Measurements from ENCODE around the gene TMCC3. TPM values are rescaled to one million over a fixed set of nuclear protein-coding genes. Genes with fewer than 3 reads are reported as not detected.

Gene TMCC3
- total RNA-seq, 1 experiment from 2014 or later: 2.2 TPM

- POLR2A ChIA-PET: no interaction called here
- CTCF ChIA-PET: no interaction called here
- Mint-ChIP-seq H3K9me3 (no peaks in the 10 kb centered on the region), H3K27ac (no peak overlapping the region), H3K4me1 (peaks cover 7% of the 10 kb centered on the region), H3K27me3 (ENCODE audit: low read depth) (peaks cover 45% of the 10 kb centered on the region), H3K36me3 (no peaks in the 10 kb centered on the region), H3K4me3 (peak overlapping the region; percentile 84)
- ATAC-seq: no peak
- TF ChIP-seq ZNF219 (CRISPR knock-in tag; IDR thresholded peaks at IDR 0.05; ENCODE audit: borderline replicate concordance): no peak
- no peak for TF ChIP-seq ZNF512 (CRISPR knock-in tag; IDR thresholded peaks at IDR 0.05; ENCODE audit: borderline replicate concordance)
- no peak for TF ChIP-seq MLX (CRISPR knock-in tag; IDR thresholded peaks at IDR 0.05)
- DNase-seq (ENCODE audit: low spot score): no peak
Measured at GRCh38 chr12:94648578-94648977, 1.8 kb downstream of the TMCC3 start.

GRCh38 chr12:94644141-94644979, 6.0 kb downstream of the TMCC3 start:
- Mint-ChIP-seq H3K9me3 (no peaks in the 10 kb centered on the region), H3K4me1 (peaks cover 7% of the 10 kb centered on the region), H3K4me3 (no peak overlapping the region), H3K27me3 (ENCODE audit: low read depth) (peaks cover 26% of the 10 kb centered on the region), H3K27ac (no peak overlapping the region), H3K36me3 (no peaks in the 10 kb centered on the region)
- ChIA-PET POLR2A (no interaction called here), CTCF (no interaction called here)
- ATAC-seq (no peak), DNase-seq (ENCODE audit: low spot score) (no peak)
- no peak for TF ChIP-seq ATF1 (CRISPR knock-in tag; IDR thresholded peaks at IDR 0.05)
- TF ChIP-seq AFF4 (CRISPR knock-in tag; IDR thresholded peaks at IDR 0.05; ENCODE audit: borderline replicate concordance): no peak

GRCh38 chr12:94643606-94644005, 6.8 kb downstream of the TMCC3 start:
- Mint-ChIP-seq H3K4me1 (0 out of 2 replicates have a peak, but pooled peaks cover under 1% of the 10 kb centered on the region), H3K27ac (no peak overlapping the region), H3K4me3 (no peak overlapping the region), H3K36me3 (no peaks in the 10 kb centered on the region), H3K27me3 (ENCODE audit: low read depth) (peaks cover 19% of the 10 kb centered on the region), H3K9me3 (no peaks in the 10 kb centered on the region)
- ChIA-PET CTCF (no interaction called here), POLR2A (no interaction called here)
- TF ChIP-seq JUN (CRISPR knock-in tag; IDR thresholded peaks at IDR 0.05) (no peak), GRHL2 (CRISPR knock-in tag; IDR thresholded peaks at IDR 0.05; ENCODE audit: insufficient replicate concordance, severe bottlenecking) (no peak), ERG (CRISPR knock-in tag; IDR thresholded peaks at IDR 0.05) (no peak)
- ATAC-seq (no peak), DNase-seq (ENCODE audit: low spot score) (no peak)

GRCh38 chr12:94641283-94641682, 9.1 kb downstream of the TMCC3 start:
- no peak overlapping the region for H3K27ac Mint-ChIP-seq
- CTCF ChIA-PET: no interaction called here
- H3K4me3 Mint-ChIP-seq: no peak overlapping the region
- no peaks in the 10 kb centered on the region; the same call in 1 of the 2 replicates for H3K27me3 Mint-ChIP-seq (ENCODE audit: low read depth)
- no peak for DNase-seq (ENCODE audit: low spot score)
- no peaks in the 10 kb centered on the region for H3K36me3 Mint-ChIP-seq
- TF ChIP-seq ZNF532 (CRISPR knock-in tag; IDR thresholded peaks at IDR 0.05; ENCODE audit: borderline replicate concordance): no peak
- no peaks in the 10 kb centered on the region for H3K4me1 Mint-ChIP-seq
- POLR2A ChIA-PET: no interaction called here
- no peaks in the 10 kb centered on the region for H3K9me3 Mint-ChIP-seq
- ATAC-seq: no peak
